Activated CD8-positive, alpha-beta memory T cell treated with anti-CD3 and anti-CD28 coated beads, Interleukin-2, amount 10 ng/mL, durations not matched to agents 7 days and 5 days (primary cell): ENCODE data around the gene FAH. TPM values are rescaled to one million over a fixed set of nuclear protein-coding genes. Genes with fewer than 3 reads are reported as not detected.

Source experiments
- ATAC-seq: fragments of 150-1000 bp; cut with Tn5 transposase; one replicate; pipeline ENCODE4 v1.10.0; 2021; ENCODE audit warnings: moderate library complexity
- CTCF ChIA-PET: fragments of 350-600 bp; sonication (Branson Sonifier 250); formaldehyde crosslinking; loops from one replicate; lab custom pipeline; 2021; ENCODE audit warnings: antibody characterized with exemption; lab: Charles Lee
- DNase-seq: peaks from one replicate; pipeline ENCODE4 v3.0.0-alpha.2; 2020
- H3K27ac Mint-ChIP-seq: one replicate; pipeline ENCODE4 v1.8.0; 2021; ENCODE audit warnings: mild to moderate bottlenecking, mixed read lengths
- H3K27me3 Mint-ChIP-seq: one replicate; pipeline ENCODE4 v1.8.0; 2021; ENCODE audit warnings: mixed read lengths
- H3K36me3 Mint-ChIP-seq: one replicate; pipeline ENCODE4 v1.8.0; 2021; ENCODE audit warnings: mild to moderate bottlenecking, mixed read lengths
- H3K4me1 Mint-ChIP-seq: one replicate; pipeline ENCODE4 v1.8.0; 2021; ENCODE audit warnings: mixed read lengths
- H3K4me3 Mint-ChIP-seq: one replicate; pipeline ENCODE4 v1.8.0; 2021; ENCODE audit warnings: mild to moderate bottlenecking, moderate library complexity, mixed read lengths
- H3K9me3 Mint-ChIP-seq: one replicate; pipeline ENCODE4 v1.8.0; 2022; ENCODE audit warnings: low read depth, mixed read lengths
- total RNA-seq, 2 experiments: library from RNA; stranded (reverse); gene quantifications; one replicate each; pipeline ENCODE4 v1.2.3, GENCODE V29; 2021

Gene FAH
- total RNA-seq, 2 experiments from 2014 or later: 69.0 to 71.6 TPM

DNA sequence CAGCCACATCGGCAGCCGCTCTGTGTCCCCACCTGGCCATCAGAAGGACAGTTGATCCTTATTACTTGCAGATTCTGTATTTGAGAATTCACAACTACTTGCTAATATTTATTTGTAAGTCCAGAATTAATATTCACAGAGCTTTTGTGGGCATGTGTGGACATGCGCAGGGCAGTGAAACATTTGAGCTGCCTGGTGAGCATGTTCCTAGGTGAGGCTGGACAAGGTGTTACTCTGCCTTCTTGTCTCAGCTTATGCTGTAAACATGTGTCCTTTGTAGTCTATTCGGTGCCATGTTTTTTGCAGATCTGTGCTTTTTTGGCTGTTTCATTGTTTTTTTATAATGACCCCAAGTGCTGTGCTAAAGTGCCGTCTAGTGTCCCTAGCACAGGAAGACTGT, 15.6 kb downstream of the FAH start:
- CTCF ChIA-PET: no interaction called here

DNA sequence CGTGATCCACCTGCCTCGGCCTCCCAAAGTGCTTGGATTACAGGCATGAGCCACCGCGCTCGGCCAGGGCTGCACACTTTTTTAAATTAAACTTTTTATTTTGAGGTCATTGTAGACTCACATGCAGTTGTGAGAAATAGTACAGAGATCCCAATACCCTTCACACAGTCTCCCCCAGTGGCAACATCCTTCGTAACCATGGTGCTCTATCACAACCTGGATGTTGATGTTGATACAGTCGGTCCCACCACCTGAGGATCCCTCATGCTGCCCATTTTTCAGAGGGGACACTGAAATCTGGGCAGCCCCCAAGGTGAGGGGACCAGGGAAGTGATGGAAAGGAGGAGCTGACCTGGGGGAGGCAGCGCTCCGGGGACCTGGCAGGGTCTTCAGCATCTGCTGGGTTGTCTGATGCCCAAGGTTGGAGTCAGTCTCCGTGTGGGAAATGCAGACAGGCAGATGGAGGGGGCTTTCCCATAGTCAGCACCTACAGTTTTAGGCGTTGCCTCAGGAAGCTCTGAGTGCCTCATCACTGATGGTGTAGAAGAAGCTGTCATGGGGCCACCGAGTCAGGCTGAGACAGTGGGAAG, 17.1 kb downstream of the FAH start:
- peaks cover 4% of the 10 kb centered on the region for H3K4me1 Mint-ChIP-seq
- CTCF ChIA-PET: interaction anchor here (1.0 kb wide), 1 partner anchor 110 kb away, joined by 3 read pairs; no protein-coding TSS in a partner anchor
- peaks cover 19% of the 10 kb centered on the region for H3K36me3 Mint-ChIP-seq
- H3K4me3 Mint-ChIP-seq: no peak overlapping the region
- no peak overlapping the region for H3K27ac Mint-ChIP-seq
- no peak for ATAC-seq
- no peaks in the 10 kb centered on the region for H3K9me3 Mint-ChIP-seq
- no peak for DNase-seq
- H3K27me3 Mint-ChIP-seq: no peaks in the 10 kb centered on the region

More for the DNA sequence above, 15.6 kb downstream of the FAH start:
- Mint-ChIP-seq H3K27ac (no peak overlapping the region), H3K27me3 (no peaks in the 10 kb centered on the region), H3K9me3 (no peaks in the 10 kb centered on the region), H3K36me3 (peaks cover 25% of the 10 kb centered on the region), H3K4me3 (no peak overlapping the region), H3K4me1 (peaks cover 4% of the 10 kb centered on the region)
- DNase-seq (no peak), ATAC-seq (no peak)

GRCh38 chr15:80170596-80170995, 17.8 kb downstream of the FAH start:
- H3K27me3 Mint-ChIP-seq: no peaks in the 10 kb centered on the region
- DNase-seq: no peak
- H3K9me3 Mint-ChIP-seq: no peaks in the 10 kb centered on the region
- no peak for ATAC-seq
- CTCF ChIA-PET: interaction anchor here (1.0 kb wide), 1 partner anchor 111 kb away, joined by 3 read pairs; no protein-coding TSS in a partner anchor
- H3K4me3 Mint-ChIP-seq: no peak overlapping the region
- no peak overlapping the region for H3K27ac Mint-ChIP-seq
- H3K36me3 Mint-ChIP-seq: peaks cover 19% of the 10 kb centered on the region
- H3K4me1 Mint-ChIP-seq: peaks cover 4% of the 10 kb centered on the region

- DNase-seq: no peak
Measured at GRCh38 chr15:80171787-80172186, 19.0 kb downstream of the FAH start.

DNA sequence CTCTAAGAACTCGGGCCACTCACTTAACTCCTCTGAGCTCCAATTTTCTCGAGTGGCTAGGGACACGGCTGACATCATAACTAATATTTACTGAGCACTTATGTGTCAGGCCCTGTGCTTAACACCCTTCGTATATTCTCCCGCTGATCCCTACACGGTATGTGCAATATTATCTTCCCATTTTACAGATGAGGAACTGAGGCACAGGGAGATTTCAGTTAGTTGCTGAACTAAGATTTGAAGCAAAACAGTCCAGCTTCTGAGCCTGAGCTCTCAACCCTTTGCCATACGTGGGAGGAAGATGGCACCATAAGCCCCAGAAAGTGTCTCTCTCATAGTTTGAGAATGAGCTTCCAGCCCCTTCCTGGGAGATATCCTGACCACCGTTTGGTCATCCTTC, 19.6 kb downstream of the FAH start:
- H3K4me3 Mint-ChIP-seq: no peak overlapping the region
- H3K27ac Mint-ChIP-seq: peak overlapping the region; percentile 56
- DNase-seq (no peak), ATAC-seq (no peak)
- no peaks in the 10 kb centered on the region for H3K27me3 Mint-ChIP-seq
- H3K36me3 Mint-ChIP-seq: peaks cover 23% of the 10 kb centered on the region
- no peaks in the 10 kb centered on the region for H3K9me3 Mint-ChIP-seq
- peaks cover 4% of the 10 kb centered on the region for H3K4me1 Mint-ChIP-seq
- CTCF ChIA-PET: interaction anchor here (1.1 to 3.6 kb wide), 14 partner anchors 8 to 250 kb away, joined by 3 to 23 read pairs (median 5); no protein-coding TSS in a partner anchor

More at GRCh38 chr15:80171787-80172186, 19.0 kb downstream of the FAH start:
- H3K4me3 Mint-ChIP-seq: no peak overlapping the region
- no peaks in the 10 kb centered on the region for H3K27me3 Mint-ChIP-seq
- peaks cover 22% of the 10 kb centered on the region for H3K36me3 Mint-ChIP-seq
- H3K9me3 Mint-ChIP-seq: no peaks in the 10 kb centered on the region
- peaks cover 4% of the 10 kb centered on the region for H3K4me1 Mint-ChIP-seq
- H3K27ac Mint-ChIP-seq: no peak overlapping the region
- ATAC-seq: no peak
- CTCF ChIA-PET: interaction anchor here (1.2 to 3.6 kb wide), 6 partner anchors 10 to 177 kb away, joined by 4 to 23 read pairs (median 12); no protein-coding TSS in a partner anchor

DNA sequence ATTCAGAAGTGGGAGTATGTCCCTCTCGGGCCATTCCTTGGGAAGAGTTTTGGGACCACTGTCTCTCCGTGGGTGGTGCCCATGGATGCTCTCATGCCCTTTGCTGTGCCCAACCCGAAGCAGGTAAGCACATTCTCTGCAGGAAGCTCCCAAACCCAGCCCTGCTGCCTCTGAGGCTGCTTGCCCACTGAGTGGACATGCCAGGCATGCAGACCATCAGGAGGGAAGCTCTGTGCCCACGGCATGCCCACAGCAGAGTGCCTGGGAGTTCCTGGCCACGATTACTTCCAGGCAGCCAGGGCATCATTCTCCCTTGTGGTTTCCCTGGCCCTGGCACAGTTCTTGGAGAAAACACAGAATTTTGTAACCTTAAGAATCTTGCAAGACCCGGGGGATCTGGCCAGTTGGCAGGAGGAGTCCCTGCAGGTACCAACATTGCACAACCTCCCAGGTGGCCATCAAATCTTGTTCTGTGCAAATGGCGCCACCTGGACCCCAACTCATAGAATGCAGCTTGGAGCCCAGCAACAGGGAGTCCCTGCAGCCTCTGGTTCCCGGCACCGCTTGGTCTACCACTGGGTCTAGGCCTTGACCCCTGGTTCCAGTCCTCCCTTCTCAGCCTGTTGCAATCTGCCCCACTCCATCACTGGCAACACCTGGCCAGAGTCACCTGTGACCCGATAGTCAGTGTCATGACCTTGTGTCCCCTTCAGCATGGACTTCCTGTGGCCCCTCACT, 20.4 kb downstream of the FAH start:
- H3K36me3 Mint-ChIP-seq: peaks cover 26% of the 10 kb centered on the region
- CTCF ChIA-PET: interaction anchor here (0.7 to 3.6 kb wide), 22 partner anchors 8 to 320 kb away, joined by 3 to 23 read pairs (median 4); no protein-coding TSS in a partner anchor
- DNase-seq (peak; percentile 83), ATAC-seq (peak; percentile 89)
- H3K9me3 Mint-ChIP-seq: no peaks in the 10 kb centered on the region
- H3K4me3 Mint-ChIP-seq: no peak overlapping the region
- no peaks in the 10 kb centered on the region for H3K27me3 Mint-ChIP-seq
- peak overlapping the region; percentile 56 for H3K27ac Mint-ChIP-seq
- peaks cover 4% of the 10 kb centered on the region for H3K4me1 Mint-ChIP-seq

GRCh38 chr15:80174017-80174746, 21.4 kb downstream of the FAH start:
- Mint-ChIP-seq H3K27ac (no peak overlapping the region), H3K36me3 (peaks cover 28% of the 10 kb centered on the region), H3K4me1 (peaks cover 4% of the 10 kb centered on the region), H3K27me3 (no peaks in the 10 kb centered on the region), H3K9me3 (no peaks in the 10 kb centered on the region), H3K4me3 (no peak overlapping the region)
- no peak for DNase-seq
- CTCF ChIA-PET: interaction anchor here (0.7 to 3.6 kb wide), 16 partner anchors 10 to 321 kb away, joined by 3 to 23 read pairs (median 4); no protein-coding TSS in a partner anchor
- ATAC-seq: no peak

DNA sequence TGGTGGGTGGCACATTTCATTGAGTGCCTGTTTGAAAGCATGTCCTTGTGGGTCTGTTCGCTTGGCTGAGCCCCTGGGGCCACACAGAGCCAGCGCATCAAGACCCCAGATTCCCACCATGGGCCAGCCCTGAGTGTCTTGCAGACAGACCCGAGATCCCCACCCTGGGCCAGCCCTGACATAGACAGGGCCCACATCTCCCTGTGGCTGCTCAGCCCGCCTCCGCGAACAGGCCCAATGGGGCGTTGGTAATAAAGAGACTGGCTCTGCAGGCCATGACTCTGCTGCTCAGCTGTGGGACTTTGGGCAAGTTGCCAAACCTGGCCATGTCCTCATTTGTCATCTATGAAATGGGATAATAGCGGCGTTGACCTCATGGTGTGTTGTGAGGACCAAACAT, 22.6 kb downstream of the FAH start:
- no peak overlapping the region for H3K4me3 Mint-ChIP-seq
- H3K27me3 Mint-ChIP-seq: no peaks in the 10 kb centered on the region
- H3K4me1 Mint-ChIP-seq: peaks cover 4% of the 10 kb centered on the region
- peaks cover 26% of the 10 kb centered on the region for H3K36me3 Mint-ChIP-seq
- ATAC-seq: no peak
- no peak for DNase-seq
- no peak overlapping the region for H3K27ac Mint-ChIP-seq
- H3K9me3 Mint-ChIP-seq: no peaks in the 10 kb centered on the region
- CTCF ChIA-PET: interaction anchor here (2.2 to 2.7 kb wide), 2 partner anchors 143 to 322 kb away, joined by 4 to 10 read pairs; no protein-coding TSS in a partner anchor

DNA sequence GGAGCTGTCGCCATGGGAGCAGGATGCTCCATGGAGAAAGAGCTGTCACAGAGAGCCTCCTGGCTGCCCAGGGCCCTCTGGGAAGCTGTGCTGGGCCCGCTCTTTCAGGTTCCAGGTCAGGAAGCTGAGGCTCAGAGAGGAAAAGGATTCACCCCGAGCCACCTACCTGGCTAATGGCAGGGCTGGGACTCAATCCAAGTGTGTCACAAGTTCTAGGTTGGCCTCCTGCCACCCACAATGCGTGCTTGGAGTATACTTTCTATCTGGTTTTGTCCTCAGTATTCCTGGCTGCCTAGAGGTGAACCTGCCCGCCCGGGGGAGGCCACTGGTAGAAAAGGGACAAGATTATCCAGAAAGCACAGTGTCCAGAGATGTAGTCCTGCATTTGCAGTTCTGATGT, 23.6 kb downstream of the FAH start:
- Mint-ChIP-seq H3K4me1 (peaks cover 4% of the 10 kb centered on the region), H3K36me3 (peaks cover 22% of the 10 kb centered on the region), H3K4me3 (no peak overlapping the region), H3K27ac (no peak overlapping the region), H3K27me3 (no peaks in the 10 kb centered on the region), H3K9me3 (no peaks in the 10 kb centered on the region)
- DNase-seq: no peak
- CTCF ChIA-PET: no interaction called here
- ATAC-seq: no peak

GRCh38 chr15:80177156-80177555, 24.4 kb downstream of the FAH start:
- Mint-ChIP-seq H3K4me3 (no peak overlapping the region), H3K36me3 (peaks cover 25% of the 10 kb centered on the region), H3K27me3 (no peaks in the 10 kb centered on the region), H3K27ac (peak overlapping the region; percentile 18), H3K4me1 (no peaks in the 10 kb centered on the region), H3K9me3 (no peaks in the 10 kb centered on the region)
- no peak for ATAC-seq
- no peak for DNase-seq
- CTCF ChIA-PET: interaction anchor here (1.5 kb wide), 1 partner anchor 324 kb away, joined by 3 read pairs; no protein-coding TSS in a partner anchor

DNA sequence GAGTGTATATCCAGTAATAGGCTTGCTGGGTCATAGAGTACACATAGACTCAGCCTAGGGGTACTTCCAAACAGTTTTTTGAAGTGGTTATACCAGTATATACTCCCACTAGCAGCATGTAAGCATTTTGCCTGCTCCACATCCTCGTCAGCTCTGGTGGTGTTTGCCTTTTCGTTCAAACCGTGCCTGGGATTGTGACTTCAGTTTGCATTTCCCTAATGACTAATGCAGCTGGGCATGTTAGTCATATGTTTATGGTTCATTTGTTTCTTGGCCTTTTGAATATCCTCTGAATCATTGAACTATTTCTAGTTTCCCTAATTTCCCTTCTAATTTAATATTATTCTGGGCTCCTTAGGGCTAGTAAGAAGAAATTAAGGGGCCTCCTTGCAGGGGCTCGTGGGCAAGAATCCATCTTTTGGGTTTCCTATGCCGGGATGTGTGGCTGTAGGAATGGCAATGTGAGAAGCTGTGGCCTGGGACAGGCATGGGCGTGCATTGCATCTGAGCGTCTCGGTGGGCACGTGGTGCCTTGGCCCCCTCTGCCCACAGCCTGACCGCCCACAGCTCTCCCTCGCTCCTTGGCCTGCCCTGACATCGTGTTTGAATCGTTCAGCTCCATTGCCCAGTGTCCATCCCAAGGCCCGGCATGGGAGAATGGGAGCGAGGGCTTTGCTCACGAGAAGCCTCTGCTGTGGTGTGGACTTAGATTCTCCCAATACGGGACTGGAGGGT, 26.4 kb downstream of the FAH start:
- DNase-seq (no peak), ATAC-seq (no peak)
- H3K4me1 Mint-ChIP-seq: no peaks in the 10 kb centered on the region
- CTCF ChIA-PET: no interaction called here
- H3K36me3 Mint-ChIP-seq: peaks cover 34% of the 10 kb centered on the region
- no peak overlapping the region for H3K4me3 Mint-ChIP-seq
- H3K27me3 Mint-ChIP-seq: no peaks in the 10 kb centered on the region
- no peak overlapping the region for H3K27ac Mint-ChIP-seq
- H3K9me3 Mint-ChIP-seq: no peaks in the 10 kb centered on the region

DNA sequence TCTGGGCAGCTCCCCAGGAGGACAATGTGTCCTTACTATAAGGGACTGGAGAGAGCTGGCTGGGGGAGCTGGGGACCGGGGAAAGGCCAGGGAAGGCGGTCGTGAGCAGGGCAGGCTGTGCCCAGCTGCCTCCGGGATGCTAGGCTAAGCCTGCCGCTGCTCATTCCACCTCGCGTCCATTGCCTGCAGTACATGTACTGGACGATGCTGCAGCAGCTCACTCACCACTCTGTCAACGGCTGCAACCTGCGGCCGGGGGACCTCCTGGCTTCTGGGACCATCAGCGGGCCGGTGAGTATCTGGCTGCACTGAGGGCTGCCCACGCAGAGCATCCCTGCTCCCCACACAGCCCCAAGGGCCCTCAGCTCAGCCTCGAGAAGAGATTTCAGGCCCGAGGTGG, 27.1 kb downstream of the FAH start:
- CTCF ChIA-PET: no interaction called here
- Mint-ChIP-seq H3K4me3 (no peak overlapping the region), H3K4me1 (no peaks in the 10 kb centered on the region), H3K9me3 (no peaks in the 10 kb centered on the region), H3K36me3 (peaks cover 40% of the 10 kb centered on the region), H3K27me3 (no peaks in the 10 kb centered on the region), H3K27ac (no peak overlapping the region)
- ATAC-seq (no peak), DNase-seq (no peak)
